ENCODE measurements around the gene CALR. TPM values are rescaled to one million over a fixed set of nuclear protein-coding genes. Genes with fewer than 3 reads are reported as not detected.

The CALR gene
- 2,132 and 2,659 TPM in 2 replicates for total RNA-seq

GRCh38 chr19:12937927-12938778, at the start of gene CALR:
TSS of gene CALR (plus strand) at chr19:12938609. CDS start at chr19:12938680, 71 bp downstream.

DNA sequence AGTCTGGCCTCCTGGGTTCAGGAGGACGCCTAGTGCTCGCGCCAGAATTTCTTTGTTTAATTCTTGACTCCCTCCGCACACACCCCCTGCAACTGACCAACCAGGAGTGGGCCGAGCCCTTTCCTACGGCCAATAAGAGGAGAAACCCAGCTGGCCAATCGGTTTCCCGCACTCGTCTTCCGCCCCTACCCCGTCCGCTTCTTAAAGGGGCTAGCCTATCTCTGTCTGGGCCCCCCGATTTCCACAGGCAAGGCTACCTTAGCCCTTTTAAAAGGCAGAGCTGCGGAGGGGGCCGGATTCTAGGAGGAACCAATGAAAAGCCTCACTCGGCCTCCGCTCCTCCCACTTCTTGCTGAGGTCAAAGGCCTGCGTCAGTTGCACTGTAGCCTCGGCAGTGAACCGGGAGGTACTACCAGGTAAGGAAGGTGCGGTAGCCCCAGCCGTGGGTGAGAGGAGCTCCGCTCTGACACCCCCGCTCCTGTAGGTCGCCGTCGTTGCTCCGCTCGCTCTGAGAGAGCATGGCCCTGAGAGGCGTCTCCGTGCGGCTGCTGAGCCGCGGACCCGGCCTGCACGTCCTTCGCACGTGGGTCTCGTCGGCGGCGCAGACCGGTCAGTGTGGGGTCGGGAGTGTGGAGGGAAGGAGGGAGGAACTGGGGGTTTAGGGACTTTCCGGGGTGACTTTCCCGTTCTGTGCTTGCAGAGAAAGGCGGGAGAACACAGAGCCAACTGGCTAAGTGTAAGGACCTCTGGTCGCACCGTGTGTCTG, 47.4 kb upstream of the CALR start, which contains the start of gene GCDH:
GCDH (plus strand) TSS at position 374 of the 766 bp plus-strand sequence; CDS start at position 519, 145 bp downstream.

GRCh38 chr19:12933287-12934072, 4.9 kb upstream of the CALR start, which contains the start of gene FARSA:
TSS of gene FARSA (minus strand) at chr19:12933711. CDS start at chr19:12933696, 15 bp downstream.

DNA sequence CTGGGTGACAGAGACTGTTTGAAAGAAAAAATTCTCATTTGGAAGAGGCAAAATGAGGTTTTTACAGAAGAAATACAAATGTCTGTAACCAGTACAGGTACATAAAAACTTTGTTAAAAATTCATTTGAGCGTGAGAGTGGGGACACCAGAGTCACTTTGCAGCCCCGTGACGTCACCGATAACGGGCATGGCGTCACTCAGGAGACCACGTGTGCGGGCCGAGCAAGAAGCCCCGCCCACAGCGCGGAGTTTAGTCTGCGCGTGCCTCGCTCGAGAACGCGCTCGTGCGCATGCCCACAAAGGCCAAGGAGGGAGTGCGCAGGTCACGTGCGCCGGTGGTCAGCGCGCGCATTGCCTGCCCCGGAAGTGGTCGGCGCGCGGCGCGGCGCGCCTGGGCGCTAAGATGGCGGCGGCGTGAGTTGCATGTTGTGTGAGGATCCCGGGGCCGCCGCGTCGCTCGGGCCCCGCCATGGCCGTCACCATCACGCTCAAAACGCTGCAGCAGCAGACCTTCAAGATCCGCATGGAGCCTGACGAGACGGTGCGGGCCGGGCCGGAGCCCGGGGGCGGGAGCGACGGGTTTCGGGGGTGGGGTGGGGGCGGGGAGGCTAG, 7.2 kb downstream of the CALR start, which contains the start of gene RAD23A:
RAD23A (plus strand) TSS at position 384 of the 613 bp plus-strand sequence; CDS start at position 471, 87 bp downstream.

GRCh38 chr19:12956446-12957388, 18.3 kb downstream of the CALR start, which contains the start of gene GADD45GIP1:
TSS of gene GADD45GIP1 (minus strand) at chr19:12957223. CDS start at chr19:12957212, 11 bp downstream.

DNA sequence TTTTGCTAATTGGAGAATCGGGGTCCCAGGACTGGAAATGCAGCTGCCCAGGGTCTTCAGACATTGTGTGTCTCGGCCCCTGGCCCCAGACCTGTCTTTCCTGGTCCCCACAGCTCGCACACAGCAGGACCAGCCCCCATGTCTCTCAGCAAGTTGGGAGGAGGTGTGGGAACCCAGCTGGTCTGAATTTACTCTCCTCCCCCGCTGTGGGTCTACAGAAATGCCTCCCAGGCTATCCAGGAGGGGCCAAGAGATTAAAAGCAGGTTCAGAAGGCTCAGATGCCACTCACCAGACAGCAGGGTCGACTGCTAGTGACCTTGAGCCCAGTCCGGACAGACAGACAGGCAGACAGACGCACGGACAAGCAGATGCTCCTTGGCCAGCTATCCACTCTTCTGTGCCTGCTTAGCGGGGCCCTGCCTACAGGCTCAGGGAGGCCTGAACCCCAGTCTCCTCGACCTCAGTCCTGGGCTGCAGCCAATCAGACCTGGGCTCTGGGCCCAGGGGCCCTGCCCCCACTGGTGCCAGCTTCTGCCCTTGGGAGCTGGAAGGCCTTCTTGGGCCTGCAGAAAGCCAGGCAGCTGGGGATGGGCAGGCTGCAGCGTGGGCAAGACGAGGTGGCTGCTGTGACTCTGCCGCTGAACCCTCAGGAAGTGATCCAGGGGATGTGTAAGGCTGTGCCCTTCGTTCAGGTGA, 31.0 kb downstream of the CALR start, which contains the start of gene DAND5:
DAND5 (plus strand) TSS at position 285 of the 697 bp plus-strand sequence; CDS start at position 370, 85 bp downstream.

Small RNA genes lying within 50 kb of the gene (small RNA-seq; reads per million reads assigned to genes)
- gene MIR5695 (0.76 reads per million, percentile 29 among the genes with 10 or more reads in this experiment), gene MIR6515 (not detected)

Other genes starting within 250 kb of the CALR start
- gene FBXW9, start 242.0 kb upstream of the CALR start, total RNA-seq = 4.8 and 9.8 TPM in 2 replicates
- 40.3 and 44.4 TPM in 2 replicates for gene TNPO2, start 214.7 kb upstream of the CALR start, total RNA-seq
- 122 and 133 TPM in 2 replicates for gene TRIR, start 203.9 kb upstream of the CALR start, total RNA-seq
- gene GET3, start 201.1 kb upstream of the CALR start, total RNA-seq = 75.5 and 78.6 TPM in 2 replicates
- gene BEST2, start 186.8 kb upstream of the CALR start, total RNA-seq = not detected in 2 replicates
- 17.4 and 17.8 TPM in 2 replicates for gene HOOK2, start 163.1 kb upstream of the CALR start, total RNA-seq
- 137 and 196 TPM in 2 replicates for gene JUNB, start 147.1 kb upstream of the CALR start, total RNA-seq
- gene PRDX2, start 136.8 kb upstream of the CALR start, total RNA-seq = 169 and 213 TPM in 2 replicates
- not detected in 2 replicates for gene THSD8, start 136.5 kb upstream of the CALR start, total RNA-seq
- 13.2 and 14.3 TPM in 2 replicates for gene RNASEH2A, start 132.0 kb upstream of the CALR start, total RNA-seq
- gene RTBDN, start 104.0 kb upstream of the CALR start, total RNA-seq = not detected in 2 replicates
- gene MAST1, start 100.1 kb upstream of the CALR start, total RNA-seq = 0.11 and 0.13 TPM in 2 replicates
- gene DNASE2, start 57.2 kb upstream of the CALR start, total RNA-seq = 33.2 and 36.1 TPM in 2 replicates
- not detected in 2 replicates for gene KLF1, start 51.4 kb upstream of the CALR start, total RNA-seq
- 21.2 and 26.3 TPM in 2 replicates for gene GCDH, start 47.4 kb upstream of the CALR start, total RNA-seq
- 0.22 TPM in 1 of 2 replicates, not detected in the other for gene SYCE2, start 19.3 kb upstream of the CALR start, total RNA-seq
- gene FARSA, start 4.9 kb upstream of the CALR start, total RNA-seq = 28.4 and 31.1 TPM in 2 replicates
- 49.3 and 58.9 TPM in 2 replicates for gene RAD23A, start 7.3 kb downstream of the CALR start, total RNA-seq
- 23.0 and 23.5 TPM in 2 replicates for gene GADD45GIP1, start 18.6 kb downstream of the CALR start, total RNA-seq
- 0.11 TPM in 1 of 2 replicates, not detected in the other for gene DAND5, start 31.0 kb downstream of the CALR start, total RNA-seq
- gene NFIX, start 56.9 kb downstream of the CALR start, total RNA-seq = 137 and 150 TPM in 2 replicates
- 1.3 and 1.4 TPM in 2 replicates for gene LYL1, start 164.2 kb downstream of the CALR start, total RNA-seq
- 18.8 and 21.3 TPM in 2 replicates for gene TRMT1, start 178.1 kb downstream of the CALR start, total RNA-seq
- 37.5 and 39.7 TPM in 2 replicates for gene NACC1, start 179.7 kb downstream of the CALR start, total RNA-seq
- 49.4 and 55.1 TPM in 2 replicates for gene STX10, start 211.8 kb downstream of the CALR start, total RNA-seq
- 20.3 and 37.6 TPM in 2 replicates for gene IER2, start 211.8 kb downstream of the CALR start, total RNA-seq